GM21576 (cell line): ENCODE results near the gene MGP.

Experiments
- ATAC-seq: cut with Tn5 transposase; IDR thresholded peaks from one replicate; pipeline ENCODE4 v1.9.1; 2021; ENCODE audit warnings: mild to moderate bottlenecking, moderate library complexity; ENCODE audit not compliant: unreplicated experiment

MGP gene

DNA sequence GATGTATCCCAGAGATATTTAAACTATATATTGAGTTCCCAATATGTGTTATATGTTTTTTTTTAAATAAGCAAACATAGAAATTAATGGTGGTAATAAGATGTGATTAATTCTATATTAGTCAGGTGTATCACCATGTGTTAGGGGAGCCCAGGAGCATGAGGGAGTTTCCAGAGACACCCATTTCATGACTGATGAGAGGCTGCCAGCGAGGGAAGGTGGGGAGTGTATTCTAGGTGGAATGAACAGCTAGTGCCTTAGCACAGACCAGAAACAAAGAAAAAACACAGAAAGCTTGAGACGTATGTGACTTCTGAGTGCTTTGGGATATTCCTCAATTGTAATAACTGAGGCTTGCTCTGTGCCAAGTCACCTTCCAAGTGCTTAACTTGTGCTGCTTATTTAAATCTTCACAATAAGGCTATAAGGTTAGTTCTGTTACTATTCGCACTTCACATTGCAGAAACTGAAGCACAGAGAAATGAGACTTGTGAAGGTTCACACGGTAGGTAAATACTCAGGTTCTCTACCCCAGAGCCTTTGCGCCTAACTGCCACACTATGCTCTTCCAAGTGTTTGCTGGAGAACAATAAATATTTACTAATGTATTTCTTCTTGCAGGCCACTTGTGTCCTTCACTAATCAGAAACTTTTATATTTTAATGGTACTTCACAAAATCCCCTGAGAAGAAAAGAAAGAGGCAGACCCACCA lies 17.9 kb upstream of the MGP start:
- ATAC-seq = no peak

DNA sequence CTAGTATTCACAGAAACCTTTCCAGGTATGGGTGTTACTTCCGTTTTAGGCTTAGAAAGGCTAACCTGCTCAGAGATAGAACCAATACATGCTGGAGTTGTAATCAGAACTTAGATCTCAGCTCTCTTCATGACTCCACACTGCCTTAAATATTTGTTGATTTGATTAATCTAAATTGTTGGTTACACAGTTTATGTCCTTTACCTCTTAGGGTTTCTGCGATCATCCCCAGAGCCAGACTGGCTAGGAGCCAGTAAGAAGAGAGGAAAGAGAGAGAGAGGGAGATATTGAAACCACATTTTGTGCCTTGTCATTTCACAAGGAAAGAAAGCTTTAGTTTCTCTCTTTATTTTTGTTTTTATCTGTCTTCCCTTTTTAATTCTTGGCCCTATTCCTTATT lies 16.8 kb upstream of the MGP start:
- no peak for ATAC-seq

- ATAC-seq = no peak
Observed at GRCh38 chr12:14901228-14901562, 15.5 kb upstream of the MGP start.

DNA sequence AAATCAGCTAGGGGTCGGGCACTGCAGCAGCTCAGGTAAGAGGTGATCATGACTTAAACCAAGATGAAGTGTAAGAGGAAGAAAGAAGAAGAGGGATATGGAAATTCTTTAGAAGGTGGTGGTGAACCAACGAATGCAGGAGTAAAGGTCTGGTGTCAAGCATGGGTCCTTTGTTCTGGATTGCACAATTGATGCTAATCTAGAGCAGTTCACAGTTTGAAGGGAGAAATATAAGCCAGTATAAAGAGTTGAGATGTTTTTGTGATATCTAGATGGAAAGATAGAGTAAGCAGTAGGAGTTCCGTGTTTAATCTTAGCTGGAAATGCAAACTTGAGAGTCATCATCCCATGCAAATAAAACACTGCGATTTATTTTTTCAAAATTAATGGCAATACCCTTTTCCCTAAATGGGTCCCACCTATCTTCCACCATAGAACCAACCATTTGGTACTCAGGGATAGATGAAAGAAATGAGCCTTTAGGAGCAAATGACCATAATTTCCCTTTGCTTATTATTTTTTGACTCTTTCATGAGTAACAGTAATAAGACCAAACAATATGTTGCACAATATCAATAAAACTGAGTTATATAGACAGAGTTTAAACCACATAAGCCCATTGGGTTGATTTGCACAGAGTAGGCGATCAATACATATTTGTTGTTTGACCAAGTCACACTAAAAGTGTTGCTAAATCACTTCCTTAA lies 15.0 kb upstream of the MGP start:
- ATAC-seq = no peak

DNA sequence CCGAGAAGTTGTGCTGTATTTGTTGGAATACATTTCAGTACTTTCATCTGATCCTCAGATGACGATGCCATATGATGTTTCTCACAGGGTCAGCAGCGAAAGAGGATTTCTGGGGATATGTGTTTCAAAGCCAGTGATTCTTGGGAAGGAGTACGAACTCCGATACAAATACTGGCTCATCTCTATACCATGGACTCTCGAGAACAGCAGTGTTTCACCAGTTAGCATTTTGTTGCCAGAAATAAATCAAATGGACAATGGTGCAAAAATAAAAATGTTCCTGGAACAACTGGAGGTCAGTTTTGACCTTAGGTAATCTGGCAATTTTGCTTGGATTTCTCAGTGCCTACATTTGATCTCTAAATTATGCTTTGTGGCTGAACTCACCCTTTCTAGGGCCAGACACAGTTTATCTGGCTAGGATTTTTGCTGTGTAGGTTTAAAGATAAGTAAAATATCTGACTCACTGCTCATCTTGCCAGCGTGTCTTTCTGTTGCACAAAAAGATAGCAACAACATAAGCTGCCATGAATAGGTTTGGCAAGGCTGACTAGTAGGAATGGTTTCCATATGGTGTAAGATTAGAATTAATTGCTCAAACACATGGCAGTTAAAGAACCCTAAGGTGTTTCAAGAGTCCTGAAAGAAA lies 11.0 kb upstream of the MGP start:
- no peak for ATAC-seq

DNA sequence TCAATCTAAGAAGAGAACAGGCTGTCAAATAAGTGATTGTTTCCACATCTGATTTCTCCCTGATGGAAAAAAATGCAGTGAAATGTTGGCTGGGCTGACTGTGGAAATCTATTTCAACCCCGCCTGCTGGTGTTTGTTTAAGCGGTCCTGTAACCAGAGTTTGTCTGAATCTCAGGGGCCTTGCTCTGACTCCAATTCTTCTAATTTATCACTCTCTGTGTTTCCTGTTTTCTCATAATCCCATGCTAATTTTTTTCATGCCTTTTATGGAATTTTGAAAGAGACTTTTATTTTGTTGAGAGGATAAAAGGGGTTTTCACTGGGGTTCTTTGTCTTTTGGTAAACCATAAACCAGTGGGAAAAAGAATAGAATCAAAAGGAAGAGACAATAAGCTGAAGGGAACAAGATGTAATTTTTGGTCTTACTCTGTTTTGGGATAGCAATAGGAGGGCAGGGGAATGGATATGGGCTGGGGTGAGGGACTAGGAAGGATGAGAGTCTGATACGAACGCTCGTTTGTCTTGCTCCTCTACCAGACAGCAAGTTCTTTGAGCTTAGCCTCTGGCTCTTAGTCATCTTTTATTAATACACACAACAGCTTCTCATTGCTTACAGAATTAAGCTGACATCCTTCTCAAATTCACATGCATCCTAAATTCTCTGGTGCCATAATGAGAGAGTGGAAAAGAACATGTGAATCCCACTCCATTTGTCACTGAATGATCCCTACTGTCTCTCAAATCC lies 8.0 kb upstream of the MGP start:
- no peak for ATAC-seq

DNA sequence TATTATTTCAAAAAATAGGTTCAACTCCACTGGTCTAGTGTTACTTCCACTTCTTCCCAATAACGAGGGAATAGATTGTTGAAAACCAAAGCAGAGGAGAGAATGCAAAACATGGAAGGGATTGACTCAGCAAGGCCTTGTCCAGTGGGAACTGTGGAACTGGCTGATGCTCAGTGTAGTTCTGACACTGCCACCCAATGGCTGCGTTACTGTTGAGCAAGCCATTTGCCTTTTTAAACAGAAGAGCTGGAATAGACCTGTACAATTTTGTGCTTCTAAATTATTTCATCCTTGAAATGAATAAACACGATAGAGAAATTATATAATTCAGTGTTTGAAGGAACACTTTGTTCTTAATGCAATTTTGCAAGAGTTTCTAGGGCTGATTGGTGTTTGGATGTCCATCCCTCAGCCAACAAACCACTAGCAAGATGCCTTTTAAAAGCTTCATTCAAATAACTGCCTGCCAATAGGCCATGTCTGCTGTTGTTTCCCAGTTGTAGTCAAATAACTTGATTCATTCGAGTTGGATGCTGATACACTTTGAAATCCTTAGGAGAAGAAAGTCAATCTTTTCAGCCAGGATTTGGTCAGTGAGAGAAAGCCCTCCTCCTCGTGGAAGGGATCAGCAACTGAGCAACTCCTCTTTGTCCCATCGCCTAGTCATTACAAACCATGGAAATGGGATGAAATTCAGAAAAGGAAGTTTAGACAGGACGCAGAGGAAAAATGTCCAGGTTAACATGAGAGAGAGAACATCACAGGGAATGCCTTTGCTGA lies 7.3 kb upstream of the MGP start:
- no peak for ATAC-seq

DNA sequence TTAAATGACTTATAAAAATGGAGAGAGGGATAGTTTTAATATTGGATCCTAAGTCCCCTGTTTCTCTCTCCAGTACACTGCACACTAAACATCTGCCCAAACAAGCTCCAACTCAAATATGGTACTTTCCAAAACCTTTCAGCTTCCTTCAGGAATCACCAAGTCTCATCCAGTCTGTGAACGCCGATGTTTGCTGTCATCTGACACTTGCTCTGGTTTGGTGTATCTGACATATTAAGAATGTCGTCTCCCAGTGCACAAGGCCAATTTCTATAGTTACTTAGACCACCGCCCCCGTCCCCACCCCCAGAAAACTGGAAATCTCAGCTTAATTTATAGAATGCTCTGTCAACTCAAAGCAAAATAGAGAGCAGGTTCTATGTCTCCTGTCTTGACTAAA lies 5.0 kb upstream of the MGP start:
- no peak for ATAC-seq

DNA sequence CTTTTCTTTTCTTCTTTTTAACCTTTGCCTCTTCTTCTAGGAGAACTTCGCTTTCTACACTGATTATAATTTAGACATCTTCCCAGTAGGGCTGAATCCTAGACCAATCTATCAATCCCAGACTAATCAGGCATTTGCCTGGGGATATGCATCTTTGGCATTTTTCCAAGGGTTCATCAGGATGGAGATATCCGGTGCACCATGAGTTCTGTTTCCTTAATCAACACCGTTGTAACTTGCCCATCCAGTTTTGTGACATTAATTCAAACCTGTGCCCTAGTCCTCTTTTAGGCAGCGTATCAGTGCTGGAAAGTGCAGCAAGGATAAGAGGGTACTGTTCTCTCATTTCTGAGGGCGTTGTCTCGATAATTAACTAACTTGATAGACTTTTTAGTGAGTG lies 617 bp upstream of the MGP start:
- ATAC-seq = no peak

- ATAC-seq = peak; percentile 97
Observed at GRCh38 chr12:14884458-14884878, 1.2 kb downstream of the MGP start.

DNA sequence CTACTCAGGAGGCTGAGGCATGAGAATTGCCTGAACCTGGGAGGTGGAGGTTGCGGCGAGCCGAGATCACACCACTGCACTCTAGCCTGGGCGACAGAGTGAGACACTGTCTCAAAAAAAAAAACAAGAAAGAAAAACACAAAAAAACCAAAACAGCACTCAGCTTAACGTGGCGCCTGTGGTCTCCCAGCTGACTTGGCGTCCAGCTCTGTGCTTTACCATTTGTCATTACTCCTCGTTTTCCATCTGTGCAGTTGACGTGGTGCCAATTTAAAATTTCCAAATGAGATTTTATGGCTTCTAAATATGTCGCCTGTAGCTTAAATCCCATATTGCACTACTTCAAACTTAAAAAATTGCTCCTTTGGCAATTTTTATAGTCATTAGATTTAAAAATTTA lies 2.0 kb downstream of the MGP start:
- no peak for ATAC-seq

- ATAC-seq = no peak
Observed at GRCh38 chr12:14880890-14881453, 4.7 kb downstream of the MGP start.

DNA sequence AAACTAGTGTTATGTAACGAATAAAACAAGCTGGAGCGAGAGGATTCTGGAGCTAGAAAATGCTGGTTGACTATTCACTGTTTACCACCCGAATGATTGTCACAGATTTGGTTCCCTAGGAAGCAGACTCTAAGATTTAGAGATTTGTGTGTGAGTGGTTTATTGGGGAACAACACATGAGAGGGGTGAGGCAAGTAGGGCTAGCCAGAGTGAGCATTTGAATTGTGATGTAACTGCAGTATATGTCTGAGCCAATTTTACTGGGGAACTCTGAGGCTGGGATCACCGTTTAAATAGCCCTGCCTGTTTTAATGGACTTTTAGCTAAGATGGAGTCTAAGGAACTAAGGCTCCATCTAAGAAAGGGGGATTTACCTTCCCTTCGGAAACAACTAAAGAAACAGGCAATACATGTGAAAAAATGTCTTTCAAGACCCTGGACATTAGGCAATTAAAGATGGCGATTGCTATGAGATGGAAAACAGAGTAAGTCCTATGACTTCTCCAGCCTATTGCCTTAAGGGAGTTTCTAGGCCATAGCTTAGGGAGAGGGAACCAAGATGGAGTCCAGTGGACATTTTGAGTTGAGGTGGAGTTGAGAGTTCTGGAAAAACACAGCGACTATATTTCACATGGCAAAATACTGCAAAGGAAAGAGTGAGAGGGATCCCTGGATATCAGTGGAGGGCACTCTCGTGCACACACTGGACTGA lies 6.3 kb downstream of the MGP start:
- ATAC-seq = no peak

DNA sequence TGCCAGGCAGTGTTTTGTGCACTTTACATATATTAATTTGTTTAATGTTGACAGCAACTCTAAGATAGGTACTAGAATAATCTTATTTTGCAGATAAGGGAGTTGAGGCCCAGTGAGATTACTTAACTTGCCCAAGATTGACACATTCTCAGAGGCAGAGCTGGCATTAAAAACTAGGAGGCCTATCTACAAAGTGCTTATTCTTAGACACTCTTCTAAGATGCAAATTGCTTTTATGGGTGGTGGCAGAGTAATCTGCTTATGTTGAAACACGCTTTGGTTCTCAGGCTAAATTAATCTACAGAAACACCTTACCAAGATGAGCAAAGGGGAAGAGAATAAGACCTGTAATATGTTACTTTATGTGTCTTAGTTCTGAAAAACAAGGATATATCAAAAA lies 7.2 kb downstream of the MGP start:
- no peak for ATAC-seq

DNA sequence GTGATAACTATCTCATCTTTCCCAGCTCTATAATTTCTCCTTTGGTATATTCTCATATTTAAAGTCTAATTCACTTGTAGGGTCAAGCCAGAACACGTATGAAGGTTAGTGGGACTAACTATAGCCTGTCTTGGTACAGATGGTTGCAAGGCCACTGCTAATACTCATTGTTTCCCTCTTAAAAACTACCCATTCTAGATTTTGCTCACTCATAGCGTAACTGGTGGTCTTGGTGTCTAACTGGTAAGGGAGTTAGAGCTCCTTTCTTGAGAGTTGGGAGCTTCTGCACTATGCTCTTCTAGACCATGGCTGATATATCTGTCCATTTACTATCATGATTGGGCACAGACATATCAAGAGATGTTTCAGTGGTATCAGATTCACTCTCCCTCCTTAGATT lies 8.8 kb downstream of the MGP start:
- ATAC-seq = no peak

DNA sequence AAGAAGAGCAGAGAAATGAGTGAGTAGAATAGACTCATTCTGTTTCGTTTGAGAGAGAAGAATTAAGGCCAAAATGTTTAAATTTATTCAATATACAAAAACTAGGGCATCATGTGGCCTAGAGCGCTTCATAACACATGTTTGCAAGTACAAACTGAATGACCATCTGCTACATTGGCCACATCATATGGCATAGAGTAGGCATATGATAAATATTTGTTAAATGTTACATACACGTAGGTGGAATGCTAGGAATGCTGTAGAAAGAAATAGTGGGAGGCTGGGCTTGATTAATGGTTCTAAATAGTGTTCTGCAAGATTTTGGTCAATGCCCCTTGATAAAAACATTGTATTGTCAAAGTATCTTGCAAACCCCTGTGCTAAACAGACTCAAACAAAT lies 10.8 kb downstream of the MGP start:
- no peak for ATAC-seq

GRCh38 chr12:14873440-14874185 lies 12.0 kb downstream of the MGP start:
- no peak for ATAC-seq

- ATAC-seq = no peak
Observed at GRCh38 chr12:14871886-14872285, 13.8 kb downstream of the MGP start.

DNA sequence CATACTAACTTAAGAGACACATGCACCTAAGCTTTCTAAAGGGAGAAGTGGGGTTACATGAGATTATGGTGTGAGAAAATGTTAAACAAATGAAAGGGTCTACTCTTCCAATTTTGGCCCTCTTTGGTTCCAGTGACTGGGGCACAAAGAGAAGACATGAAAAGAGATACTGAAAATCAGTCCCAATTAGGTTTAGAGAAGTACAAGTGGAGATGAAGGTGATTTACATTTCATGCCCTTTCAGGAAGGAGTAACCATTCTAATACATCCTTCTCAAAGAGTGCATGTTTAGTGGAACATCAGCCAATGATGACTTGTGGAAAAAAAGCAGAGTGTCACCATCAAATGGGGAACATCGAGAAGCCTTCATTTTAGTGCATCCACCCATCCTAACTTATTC lies 14.4 kb downstream of the MGP start:
- ATAC-seq = no peak
